OCI-LY3 (cell line): ENCODE measurements around the gene COL9A1.

Experiments used
- EZH2phosphoT487 ChIP-seq: fragments of 200-600 bp; shearing (Covaris generic); IDR thresholded peaks from 2 replicates; pipeline ENCODE4 v1.6.1; 2018; ENCODE audit warnings: antibody characterized with exemption, mixed run types, low read depth
- TF ChIP-seq, protein P1 (sequence below): fragments of 200-600, 300-600 bp; sonication (generic); IDR thresholded peaks from 2 replicates; pipeline ENCODE4 v1.5.1; 2014; ENCODE audit warnings: antibody characterized with exemption, low read length, low read depth

- TF ChIP-seq, protein P1, sequence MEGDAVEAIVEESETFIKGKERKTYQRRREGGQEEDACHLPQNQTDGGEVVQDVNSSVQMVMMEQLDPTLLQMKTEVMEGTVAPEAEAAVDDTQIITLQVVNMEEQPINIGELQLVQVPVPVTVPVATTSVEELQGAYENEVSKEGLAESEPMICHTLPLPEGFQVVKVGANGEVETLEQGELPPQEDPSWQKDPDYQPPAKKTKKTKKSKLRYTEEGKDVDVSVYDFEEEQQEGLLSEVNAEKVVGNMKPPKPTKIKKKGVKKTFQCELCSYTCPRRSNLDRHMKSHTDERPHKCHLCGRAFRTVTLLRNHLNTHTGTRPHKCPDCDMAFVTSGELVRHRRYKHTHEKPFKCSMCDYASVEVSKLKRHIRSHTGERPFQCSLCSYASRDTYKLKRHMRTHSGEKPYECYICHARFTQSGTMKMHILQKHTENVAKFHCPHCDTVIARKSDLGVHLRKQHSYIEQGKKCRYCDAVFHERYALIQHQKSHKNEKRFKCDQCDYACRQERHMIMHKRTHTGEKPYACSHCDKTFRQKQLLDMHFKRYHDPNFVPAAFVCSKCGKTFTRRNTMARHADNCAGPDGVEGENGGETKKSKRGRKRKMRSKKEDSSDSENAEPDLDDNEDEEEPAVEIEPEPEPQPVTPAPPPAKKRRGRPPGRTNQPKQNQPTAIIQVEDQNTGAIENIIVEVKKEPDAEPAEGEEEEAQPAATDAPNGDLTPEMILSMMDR, result no peak
- TF ChIP-seq EZH2phosphoT487, result no peak
These were observed 30.8 kb downstream of the COL9A1 start for GRCh38 chr6:70272071-70272470.
